Neutrophil (primary cell): ENCODE data around the gene MRPL1.

Experiments used
- H3K27ac ChIP-seq: fragments of 200-600 bp; sonication (generic); 2 replicates; pipeline ENCODE4 v1.5.1; 2016; ENCODE audit warnings: mild to moderate bottlenecking, moderate library complexity
- H3K27me3 ChIP-seq: fragments of 200-600 bp; sonication (generic); 2 replicates; pipeline ENCODE4 v1.6.0; 2016; ENCODE audit warnings: mild to moderate bottlenecking
- H3K36me3 ChIP-seq: fragments of 200-600 bp; sonication (generic); 2 replicates; pipeline ENCODE4 v1.5.1; 2017
- H3K4me1 ChIP-seq, 2 experiments: fragments of 200-600 bp in 1 of 2; sonication (generic) in 1 of 2; 1 replicate in 1 of 2; 2 replicates in 1 of 2; pipeline versions ENCODE4 v1.5.1 to v1.6.1; 2013 to 2016; ENCODE audit warnings: low read depth in 1 of 2, low read length in 1 of 2, mild to moderate bottlenecking in 1 of 2, moderate library complexity in 1 of 2; ENCODE audit not compliant: control insufficient read depth in 1 of 2, insufficient read depth in 1 of 2
- H3K4me3 ChIP-seq, 2 experiments: fragments of 200-600 bp in 1 of 2; sonication (generic) in 1 of 2; 1 replicate in 1 of 2; 2 replicates in 1 of 2; pipeline ENCODE4 v1.5.1; 2013 to 2016; ENCODE audit warnings: low read depth in 1 of 2, low read length in 1 of 2, mild to moderate bottlenecking in 1 of 2, moderate library complexity in 1 of 2
- H3K9me3 ChIP-seq: fragments of 200-600 bp; sonication (generic); 2 replicates; pipeline ENCODE4 v1.5.1; 2016
- CTCF ChIP-seq: fragments of 200-600 bp; sonication (generic); IDR thresholded peaks from 2 replicates; pipeline ENCODE4 v1.5.1; 2016; ENCODE audit warnings: antibody characterized with exemption

MRPL1 gene

GRCh38 chr4:77911842-77912450 is 49.3 kb downstream of the MRPL1 start:
- Histone ChIP-seq H3K27ac (peak overlapping the region; percentile 35), H3K36me3 (no peaks in the 10 kb centered on the region), H3K9me3 (no peaks in the 10 kb centered on the region), H3K4me3 (no peak overlapping the region), H3K27me3 (no peaks in the 10 kb centered on the region), H3K4me1 (peaks cover 4 to 33% of the 10 kb centered on the region in 2 experiments)
- no peak for TF ChIP-seq CTCF

GRCh38 chr4:77913348-77913747 is 50.7 kb downstream of the MRPL1 start:
- Histone ChIP-seq H3K4me1 (peaks cover 4 to 33% of the 10 kb centered on the region in 2 experiments), H3K36me3 (no peaks in the 10 kb centered on the region), H3K27me3 (no peaks in the 10 kb centered on the region), H3K4me3 (no peak overlapping the region), H3K27ac (no peak overlapping the region), H3K9me3 (no peaks in the 10 kb centered on the region)
- TF ChIP-seq CTCF = no peak

- Histone ChIP-seq H3K27ac (no peak overlapping the region), H3K4me3 (no peak overlapping the region), H3K27me3 (no peaks in the 10 kb centered on the region), H3K9me3 (no peaks in the 10 kb centered on the region), H3K36me3 (no peaks in the 10 kb centered on the region), H3K4me1 (peaks cover 0 to 24% of the 10 kb centered on the region in 2 experiments)
- TF ChIP-seq CTCF = no peak
These were observed 54.4 kb downstream of the MRPL1 start for GRCh38 chr4:77917075-77917474.

GRCh38 chr4:77917601-77918000 is 55.0 kb downstream of the MRPL1 start:
- no peak overlapping the region for H3K27ac ChIP-seq
- no peaks in the 10 kb centered on the region for H3K36me3 ChIP-seq
- no peak for TF ChIP-seq CTCF

GRCh38 chr4:77920371-77920770 is 57.7 kb downstream of the MRPL1 start:
- no peak for TF ChIP-seq CTCF
- no peak overlapping the region for H3K27ac ChIP-seq

More at GRCh38 chr4:77917601-77918000, 55.0 kb downstream of the MRPL1 start:
- H3K4me3 ChIP-seq = no peak overlapping the region
- no peaks in the 10 kb centered on the region for H3K9me3 ChIP-seq
- peaks cover 0 to 19% of the 10 kb centered on the region in 2 experiments for H3K4me1 ChIP-seq
- H3K27me3 ChIP-seq = no peaks in the 10 kb centered on the region

More at GRCh38 chr4:77920371-77920770, 57.7 kb downstream of the MRPL1 start:
- no peaks in the 10 kb centered on the region for H3K36me3 ChIP-seq
- H3K27me3 ChIP-seq = no peaks in the 10 kb centered on the region
- no peak overlapping the region for H3K4me3 ChIP-seq
- peaks cover 0 to 8% of the 10 kb centered on the region in 2 experiments for H3K4me1 ChIP-seq
- H3K9me3 ChIP-seq = no peaks in the 10 kb centered on the region
